ENCODE measurements around the gene KLHDC8A. TPM values are rescaled to one million over a fixed set of nuclear protein-coding genes. Genes with fewer than 3 reads are reported as not detected.

Gene KLHDC8A
- polyA plus RNA-seq, 1 donor (not counting 4 experiments of a cell fraction or from before 2014, with no cell fraction given) = not detected

DNA sequence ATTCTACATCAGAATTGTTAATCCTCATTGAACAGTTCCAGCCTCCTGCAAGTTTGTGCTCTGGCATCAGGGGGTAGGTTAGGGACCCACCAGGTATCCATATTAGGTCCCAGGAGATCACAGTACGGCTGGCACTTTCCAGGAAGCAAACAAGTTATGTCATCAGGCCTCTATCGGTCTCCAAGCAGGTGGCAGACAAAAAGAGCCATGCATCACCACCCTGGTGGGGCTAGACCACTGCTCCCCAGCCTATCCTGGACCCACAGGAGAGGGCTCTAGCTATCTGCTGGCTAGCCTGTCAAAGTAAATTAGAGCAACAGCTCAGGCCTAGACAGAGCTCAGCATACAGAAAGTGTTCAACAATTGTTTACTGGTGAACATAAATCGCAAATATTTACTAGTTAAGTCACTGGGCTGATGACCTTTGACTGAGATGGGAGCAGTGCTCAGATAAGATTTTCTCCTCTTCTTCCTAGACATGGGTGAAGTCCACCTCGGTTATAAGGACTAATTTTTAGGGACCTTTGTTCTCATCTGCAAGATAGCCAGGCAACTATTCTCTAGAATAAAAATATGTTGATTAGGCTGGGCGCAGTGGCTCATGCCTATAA is 41.6 kb downstream of the KLHDC8A start:
- Histone ChIP-seq H3K79me2 (ENCODE audit: control insufficient read depth, insufficient read depth, low read length) (peaks cover 95% of the 10 kb centered on the region), H2AFZ (ENCODE audit: control insufficient read depth, low read length) (no peak overlapping the region), H3K36me3 (ENCODE audit: control insufficient read depth in 2 of 2, extremely low read depth in 1 of 2, insufficient read depth in 2 of 2, low read length in 2 of 2) (peaks cover 16 to 25% of the 10 kb centered on the region in 2 experiments), H3K9ac (ENCODE audit: control insufficient read depth, extremely low read depth, insufficient read depth, low read length) (no peak overlapping the region), H4K20me1 (ENCODE audit: control insufficient read depth, extremely low read depth, insufficient read depth, low read length) (no peaks in the 10 kb centered on the region), H3K4me1 (ENCODE audit: control insufficient read depth, extremely low read depth, insufficient read depth, low read length) (peaks cover 42% of the 10 kb centered on the region), H3K4me2 (ENCODE audit: control insufficient read depth, extremely low read depth, insufficient read depth, low read depth, low read length) (no peak overlapping the region), H3K9me3 (ENCODE audit: control insufficient read depth, low read depth, low read length) (no peaks in the 10 kb centered on the region), H3K9me1 (ENCODE audit: control insufficient read depth, extremely low read depth, insufficient read depth, low read length) (no peaks in the 10 kb centered on the region), H3K27me3 (ENCODE audit: control insufficient read depth, extremely low read depth, insufficient read depth, low read length) (no peaks in the 10 kb centered on the region), H3K4me3 (ENCODE audit: control insufficient read depth in 2 of 3, extremely low read depth in 1 of 3, insufficient read depth in 2 of 3, low read depth in 1 of 3, low read length in 3 of 3) (no peak overlapping the region), H3K27ac (ENCODE audit: control insufficient read depth, insufficient read depth, low read length) (no peak overlapping the region)
- TF ChIP-seq EZH2 (IDR thresholded peaks at IDR 0.05; ENCODE audit: low read length) = no peak
- TF ChIP-seq, protein P1, sequence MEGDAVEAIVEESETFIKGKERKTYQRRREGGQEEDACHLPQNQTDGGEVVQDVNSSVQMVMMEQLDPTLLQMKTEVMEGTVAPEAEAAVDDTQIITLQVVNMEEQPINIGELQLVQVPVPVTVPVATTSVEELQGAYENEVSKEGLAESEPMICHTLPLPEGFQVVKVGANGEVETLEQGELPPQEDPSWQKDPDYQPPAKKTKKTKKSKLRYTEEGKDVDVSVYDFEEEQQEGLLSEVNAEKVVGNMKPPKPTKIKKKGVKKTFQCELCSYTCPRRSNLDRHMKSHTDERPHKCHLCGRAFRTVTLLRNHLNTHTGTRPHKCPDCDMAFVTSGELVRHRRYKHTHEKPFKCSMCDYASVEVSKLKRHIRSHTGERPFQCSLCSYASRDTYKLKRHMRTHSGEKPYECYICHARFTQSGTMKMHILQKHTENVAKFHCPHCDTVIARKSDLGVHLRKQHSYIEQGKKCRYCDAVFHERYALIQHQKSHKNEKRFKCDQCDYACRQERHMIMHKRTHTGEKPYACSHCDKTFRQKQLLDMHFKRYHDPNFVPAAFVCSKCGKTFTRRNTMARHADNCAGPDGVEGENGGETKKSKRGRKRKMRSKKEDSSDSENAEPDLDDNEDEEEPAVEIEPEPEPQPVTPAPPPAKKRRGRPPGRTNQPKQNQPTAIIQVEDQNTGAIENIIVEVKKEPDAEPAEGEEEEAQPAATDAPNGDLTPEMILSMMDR (optimal IDR thresholded peaks at IDR 0.05 in 1 of 3, IDR thresholded peaks at IDR 0.05 in 1 of 3, conservative IDR thresholded peaks at IDR 0.05 in 1 of 3; ENCODE audit: extremely low read depth in 1 of 3, insufficient read depth in 2 of 3, low read length in 3 of 3) = no peak
- FAIRE-seq (no peak), DNase-seq (ENCODE audit: low read depth, low spot score) (no peak)
- dilution Hi-C loops (cut with MboI; ENCODE audit: extremely low pct_ligation_motif_present, low sequenced_read_pairs) = no loop called here

- dilution Hi-C loops (cut with MboI; ENCODE audit: extremely low pct_ligation_motif_present, low sequenced_read_pairs) = no loop called here
- no peaks in the 10 kb centered on the region for H3K9me3 ChIP-seq (ENCODE audit: control insufficient read depth, low read depth, low read length)
- no peak overlapping the region for H3K27ac ChIP-seq (ENCODE audit: control insufficient read depth, insufficient read depth, low read length)
- H3K9ac ChIP-seq (ENCODE audit: control insufficient read depth, extremely low read depth, insufficient read depth, low read length) = no peak overlapping the region
- no peaks in the 10 kb centered on the region for H3K9me1 ChIP-seq (ENCODE audit: control insufficient read depth, extremely low read depth, insufficient read depth, low read length)
- H4K20me1 ChIP-seq (ENCODE audit: control insufficient read depth, extremely low read depth, insufficient read depth, low read length) = no peaks in the 10 kb centered on the region
- no peak overlapping the region for H2AFZ ChIP-seq (ENCODE audit: control insufficient read depth, low read length)
- FAIRE-seq (no peak), DNase-seq (ENCODE audit: low read depth, low spot score) (no peak)
- H3K79me2 ChIP-seq (ENCODE audit: control insufficient read depth, insufficient read depth, low read length) = peaks cover 85% of the 10 kb centered on the region
- H3K27me3 ChIP-seq (ENCODE audit: control insufficient read depth, extremely low read depth, insufficient read depth, low read length) = no peaks in the 10 kb centered on the region
- H3K36me3 ChIP-seq (ENCODE audit: control insufficient read depth in 2 of 2, extremely low read depth in 1 of 2, insufficient read depth in 2 of 2, low read length in 2 of 2) = peaks cover 20 to 32% of the 10 kb centered on the region in 2 experiments
- H3K4me2 ChIP-seq (ENCODE audit: control insufficient read depth, extremely low read depth, insufficient read depth, low read depth, low read length) = no peak overlapping the region
- no peak for TF ChIP-seq EZH2 (IDR thresholded peaks at IDR 0.05; ENCODE audit: low read length)
- TF ChIP-seq, protein P1 (optimal IDR thresholded peaks at IDR 0.05 in 1 of 3, IDR thresholded peaks at IDR 0.05 in 1 of 3, conservative IDR thresholded peaks at IDR 0.05 in 1 of 3; ENCODE audit: extremely low read depth in 1 of 3, insufficient read depth in 2 of 3, low read length in 3 of 3) = no peak
- peaks cover 30% of the 10 kb centered on the region for H3K4me1 ChIP-seq (ENCODE audit: control insufficient read depth, extremely low read depth, insufficient read depth, low read length)
- H3K4me3 ChIP-seq (ENCODE audit: control insufficient read depth in 2 of 3, extremely low read depth in 1 of 3, insufficient read depth in 2 of 3, low read depth in 1 of 3, low read length in 3 of 3) = no peak overlapping the region
These were observed 43.0 kb downstream of the KLHDC8A start for GRCh38 chr1:205313563-205314308.

All from keratinocyte (primary cell).